HEK293 (cell line): ENCODE measurements around the gene CCL24.

Experiments used
- CTCF ChIP-seq: fragments of 450-650 bp; formaldehyde crosslinking; IDR thresholded peaks from 2 replicates; pipeline ENCODE4 v1.5.1; 2016; ENCODE audit warnings: missing biosample characterization, missing genetic modification characterization
- KLF1 ChIP-seq: fragments of 450-650 bp; formaldehyde crosslinking; IDR thresholded peaks from 2 replicates; pipeline ENCODE4 v1.5.1; 2016; ENCODE audit warnings: missing biosample characterization, missing genetic modification characterization
- PRDM1 ChIP-seq: fragments of 450-650 bp; formaldehyde crosslinking; IDR thresholded peaks from 2 replicates; pipeline ENCODE4; 2016; ENCODE audit warnings: missing biosample characterization, missing genetic modification characterization
- ZBTB48 ChIP-seq: fragments of 450-650 bp; formaldehyde crosslinking; IDR thresholded peaks from 2 replicates; pipeline ENCODE4 v1.5.1; 2016; ENCODE audit warnings: missing biosample characterization, missing genetic modification characterization
- ZBTB49 ChIP-seq: fragments of 450-650 bp; formaldehyde crosslinking; IDR thresholded peaks from 2 replicates; pipeline ENCODE4 v1.5.1; 2016; ENCODE audit warnings: missing biosample characterization, missing genetic modification characterization, low read depth
- ZNF404 ChIP-seq: fragments of 450-650 bp; formaldehyde crosslinking; IDR thresholded peaks from 2 replicates; pipeline ENCODE4 v1.5.1; 2017; ENCODE audit warnings: missing biosample characterization, missing genetic modification characterization
- ZNF623 ChIP-seq: fragments of 450-650 bp; formaldehyde crosslinking; IDR thresholded peaks from 2 replicates; pipeline ENCODE4 v1.5.1; 2016; ENCODE audit warnings: missing biosample characterization, missing genetic modification characterization
- TF ChIP-seq, protein P1 (sequence below): fragments of 450-650 bp; IDR thresholded peaks from 2 replicates; pipeline ENCODE4 v1.5.1; 2018; ENCODE audit warnings: missing biosample characterization, mild to moderate bottlenecking, missing genetic modification characterization

DNA sequence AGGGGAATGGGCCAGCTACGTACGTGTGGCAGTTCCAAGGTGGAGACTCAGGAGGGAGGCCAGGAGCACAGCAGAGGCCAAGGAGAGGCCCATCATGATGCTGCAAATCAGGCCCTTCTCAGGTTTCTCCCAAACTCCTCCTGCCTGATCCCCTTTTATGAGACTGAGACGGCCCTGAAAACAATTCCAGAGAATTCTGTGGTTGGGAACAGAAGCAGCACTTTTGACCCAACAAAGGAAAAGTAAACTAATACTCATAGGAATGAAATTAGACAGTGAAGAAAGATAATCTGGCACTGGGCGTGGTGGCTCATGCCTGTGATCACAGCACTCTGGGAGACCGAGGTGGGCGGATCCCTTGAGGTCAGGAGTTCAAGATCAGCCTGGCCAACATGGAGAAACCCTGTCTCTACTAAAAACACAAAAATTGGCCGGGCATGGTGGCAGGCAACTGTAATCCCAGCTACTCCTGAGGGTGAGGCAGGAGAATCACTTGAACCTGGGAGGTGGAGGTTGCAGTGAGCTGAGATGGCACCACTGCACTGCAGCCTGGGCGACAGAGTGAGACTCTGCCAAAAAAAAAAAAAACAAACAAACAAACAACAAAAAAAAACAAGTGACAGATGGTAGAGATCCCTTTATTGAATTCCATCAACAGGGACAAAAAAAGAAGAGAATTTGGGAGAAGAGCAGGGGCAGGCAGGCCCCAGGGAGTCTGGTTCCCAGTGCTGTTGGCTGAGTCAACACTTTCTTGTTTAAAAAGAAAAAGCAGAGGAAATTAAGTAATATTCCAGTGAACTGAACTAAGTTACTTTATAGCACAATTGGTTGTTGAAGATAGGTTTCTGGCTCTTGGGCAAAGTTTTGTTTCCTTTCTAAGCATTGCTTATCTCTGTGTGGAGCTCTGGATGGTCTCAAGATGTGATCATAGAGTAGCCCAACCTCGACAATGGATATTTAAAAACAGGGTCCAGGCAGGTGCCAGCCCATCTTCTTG, 41.2 kb downstream of the CCL24 start, which contains the start of gene CCL26:
- TF ChIP-seq KLF1 (tag by site-specific recombination) (peak; percentile 62), PRDM1 (tag by site-specific recombination) (no peak), CTCF (tag by site-specific recombination) (no peak), ZNF404 (tag by site-specific recombination) (no peak), ZBTB49 (tag by site-specific recombination) (no peak), ZNF623 (tag by site-specific recombination) (no peak), ZBTB48 (tag by site-specific recombination) (no peak)
- TF ChIP-seq, protein P1, sequence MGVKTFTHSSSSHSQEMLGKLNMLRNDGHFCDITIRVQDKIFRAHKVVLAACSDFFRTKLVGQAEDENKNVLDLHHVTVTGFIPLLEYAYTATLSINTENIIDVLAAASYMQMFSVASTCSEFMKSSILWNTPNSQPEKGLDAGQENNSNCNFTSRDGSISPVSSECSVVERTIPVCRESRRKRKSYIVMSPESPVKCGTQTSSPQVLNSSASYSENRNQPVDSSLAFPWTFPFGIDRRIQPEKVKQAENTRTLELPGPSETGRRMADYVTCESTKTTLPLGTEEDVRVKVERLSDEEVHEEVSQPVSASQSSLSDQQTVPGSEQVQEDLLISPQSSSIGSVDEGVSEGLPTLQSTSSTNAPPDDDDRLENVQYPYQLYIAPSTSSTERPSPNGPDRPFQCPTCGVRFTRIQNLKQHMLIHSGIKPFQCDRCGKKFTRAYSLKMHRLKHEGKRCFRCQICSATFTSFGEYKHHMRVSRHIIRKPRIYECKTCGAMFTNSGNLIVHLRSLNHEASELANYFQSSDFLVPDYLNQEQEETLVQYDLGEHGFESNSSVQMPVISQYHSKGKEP = no peak
